ENCODE results near the gene SF1.

SF1 gene

DNA sequence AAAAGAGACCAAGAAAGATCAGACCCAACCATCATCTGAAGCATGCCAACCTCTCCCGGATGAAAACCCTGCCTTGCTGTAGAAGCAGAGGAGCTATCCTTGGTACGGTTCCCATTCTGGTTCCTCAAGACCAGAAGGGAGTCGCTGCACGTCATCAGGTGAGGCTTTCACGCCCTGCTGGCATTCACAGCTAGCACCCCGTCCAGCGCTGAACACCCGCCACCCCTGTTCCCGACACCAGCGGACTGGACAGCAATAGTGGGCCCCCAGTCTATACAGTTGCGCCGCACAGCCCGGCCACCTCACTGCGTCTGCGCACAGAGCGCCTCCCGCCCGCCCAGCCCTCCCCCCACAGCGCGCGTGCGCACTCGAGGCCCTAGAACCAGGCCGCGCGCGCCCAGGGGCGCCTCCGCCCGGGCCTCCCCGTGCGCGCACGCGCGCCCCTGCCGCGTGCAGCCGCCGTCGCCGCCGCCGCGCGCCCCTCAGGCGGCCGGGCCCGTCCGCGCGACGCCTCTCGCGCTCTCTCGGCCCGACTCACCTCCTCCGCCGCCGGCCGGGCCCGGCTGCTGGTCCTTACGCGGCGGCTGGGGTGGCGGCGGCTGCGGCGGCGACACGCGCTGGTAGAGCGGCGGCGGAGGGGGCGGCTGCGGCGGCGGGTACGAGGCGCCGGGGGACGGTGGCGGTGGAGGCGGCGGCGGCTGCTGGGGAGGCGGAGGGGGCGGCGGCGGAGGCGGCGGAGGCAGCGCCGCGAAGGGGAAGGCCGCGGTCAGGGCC is 706 bp downstream of the SF1 start:
- no peak for FAIRE-seq

DNA sequence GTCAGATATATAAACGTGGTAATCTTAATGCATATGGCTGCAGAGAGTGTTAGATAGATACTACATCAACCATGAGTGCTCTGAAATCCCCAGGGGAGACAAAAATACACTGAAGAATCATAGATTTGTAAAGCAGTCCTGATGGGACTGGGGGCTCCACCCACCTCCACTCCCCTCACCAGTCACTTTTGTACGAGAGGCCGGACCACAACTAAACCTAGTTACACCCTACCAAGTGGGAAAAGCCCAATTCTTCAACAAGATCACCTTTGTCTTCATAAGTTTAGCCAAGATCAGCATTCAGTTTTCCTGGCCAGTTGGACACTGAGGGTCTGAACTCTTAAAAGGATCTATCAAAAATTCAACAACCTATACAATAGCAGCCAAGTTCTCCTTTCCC is 1.5 kb downstream of the SF1 start:
- no peak for FAIRE-seq

DNA sequence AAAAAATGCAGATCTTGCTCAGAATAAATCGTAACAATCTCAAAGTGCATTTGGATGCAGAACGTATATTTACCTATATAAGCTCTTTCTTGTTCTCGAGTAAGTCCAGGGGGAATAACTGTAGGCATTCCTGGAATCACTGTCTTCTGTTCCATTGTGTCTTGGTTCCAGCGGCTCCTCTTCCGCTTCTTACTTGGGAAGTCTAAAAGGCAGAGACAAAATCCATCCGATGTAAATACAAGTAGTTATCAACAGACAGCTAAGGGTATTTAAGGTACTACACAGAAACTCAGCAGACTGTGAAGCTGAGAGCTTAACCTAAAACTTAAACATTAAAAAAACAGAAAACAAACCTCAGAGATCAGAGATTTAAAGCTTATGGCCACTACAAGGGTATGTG is 1.9 kb downstream of the SF1 start:
- no peak for FAIRE-seq

DNA sequence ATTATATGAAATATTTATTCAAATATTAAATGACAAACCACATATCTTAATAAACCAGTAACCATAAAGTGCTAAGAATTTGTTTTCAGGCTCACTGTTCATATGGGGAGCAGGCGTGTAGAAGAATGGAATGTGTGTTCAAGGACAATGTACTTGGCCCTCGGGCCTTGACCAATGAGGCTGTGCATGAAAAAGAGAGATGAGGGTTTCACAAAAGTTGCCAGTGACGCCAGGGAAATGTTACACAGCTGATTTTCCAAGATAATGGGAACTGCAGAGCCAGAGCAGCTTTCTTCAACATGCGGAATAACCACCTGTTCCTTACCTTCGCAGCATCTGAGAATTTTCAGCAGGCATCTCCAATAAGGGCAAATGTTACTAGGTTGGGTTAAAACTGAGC is 4.2 kb downstream of the SF1 start:
- FAIRE-seq, result no peak

DNA sequence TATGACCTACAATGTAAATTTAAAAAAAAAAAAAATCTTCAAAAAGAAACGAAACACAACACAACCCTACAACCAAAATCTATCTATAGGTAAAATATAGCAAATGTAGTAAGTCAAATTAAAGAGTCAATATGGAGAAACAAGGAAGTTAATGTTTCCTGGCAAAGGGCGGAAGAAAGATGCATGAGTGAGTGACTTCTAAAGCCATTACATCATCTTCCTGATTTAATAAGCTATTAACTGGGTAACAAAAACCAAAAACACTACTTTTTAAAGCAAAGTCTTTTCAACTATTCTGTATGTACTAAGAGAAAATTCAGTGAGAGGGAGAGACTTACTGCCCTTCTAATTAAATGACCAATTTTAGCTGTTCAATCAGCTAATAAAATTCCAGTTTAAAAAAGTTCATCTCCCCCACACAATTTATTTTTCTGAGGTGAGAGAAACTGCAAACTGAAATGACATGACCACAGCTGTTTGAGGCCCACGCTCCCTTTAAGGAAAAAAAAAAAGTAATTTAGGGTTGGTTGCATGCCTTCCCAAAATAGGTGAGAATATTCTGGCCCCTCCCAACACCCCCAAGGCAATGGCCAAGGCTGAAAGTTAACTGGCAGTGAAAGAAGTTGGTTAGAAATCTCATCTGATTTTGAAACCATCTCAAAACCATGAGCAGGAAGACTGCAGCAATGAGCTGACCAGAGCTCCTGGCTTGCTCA is 5.9 kb downstream of the SF1 start:
- FAIRE-seq, result no peak

DNA sequence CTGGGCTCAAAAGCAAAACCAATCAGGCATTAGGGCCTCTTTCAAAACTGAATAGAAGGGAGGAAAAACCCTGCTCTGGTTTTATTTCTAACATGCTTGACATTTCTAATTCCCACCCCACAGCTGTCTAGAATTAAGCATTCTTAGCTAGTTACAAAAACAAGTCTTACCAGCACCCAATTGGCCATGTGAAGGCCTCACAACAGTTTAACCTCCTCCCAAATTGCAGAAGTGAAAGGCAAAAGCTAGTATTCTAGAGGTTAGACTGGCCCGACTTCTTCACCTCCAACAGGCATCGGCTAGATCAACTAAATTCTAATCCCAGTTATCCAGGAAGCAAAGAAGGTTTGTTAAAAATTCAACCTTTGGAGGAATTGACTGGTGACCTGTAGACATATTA is 6.5 kb downstream of the SF1 start:
- no peak for FAIRE-seq

DNA sequence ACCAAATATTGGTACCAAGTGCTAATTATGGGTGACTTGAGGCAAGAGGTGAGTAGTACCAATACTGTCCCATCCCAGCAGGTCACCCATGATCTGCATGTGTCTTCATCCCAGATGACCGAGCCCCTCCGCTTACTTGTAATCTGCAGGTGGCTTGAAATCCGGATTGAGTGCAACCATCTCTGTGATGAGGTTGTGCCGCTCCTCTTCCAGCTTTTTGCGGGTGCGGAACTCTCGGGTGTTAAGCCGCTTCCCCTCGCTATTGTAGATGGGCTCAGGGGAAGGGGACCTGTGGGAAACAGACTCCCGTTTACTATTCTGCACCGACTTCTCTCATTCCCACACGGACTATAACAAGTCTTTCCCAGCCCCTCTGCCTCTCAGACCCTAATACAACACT is 8.2 kb downstream of the SF1 start:
- FAIRE-seq, result no peak

DNA sequence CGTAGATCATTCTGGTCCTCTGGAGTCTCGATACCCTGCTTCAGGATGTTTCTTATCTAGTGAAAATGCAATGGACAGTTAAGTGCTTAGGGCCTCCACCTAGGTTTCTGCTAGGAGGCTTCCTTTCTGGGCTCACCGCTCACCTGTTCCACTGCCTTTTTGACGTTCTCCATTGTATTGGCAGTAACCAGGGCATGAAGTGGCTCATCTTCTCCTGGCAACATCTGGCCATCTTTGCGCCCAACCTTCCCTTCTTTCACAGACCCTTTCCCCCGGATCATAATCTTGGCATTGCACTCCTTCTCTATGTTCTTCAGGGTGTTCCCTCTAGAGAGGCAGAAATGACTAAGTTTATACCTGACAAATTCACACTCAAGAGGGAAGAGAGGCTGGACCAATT is 9.1 kb downstream of the SF1 start:
- no peak for FAIRE-seq

DNA sequence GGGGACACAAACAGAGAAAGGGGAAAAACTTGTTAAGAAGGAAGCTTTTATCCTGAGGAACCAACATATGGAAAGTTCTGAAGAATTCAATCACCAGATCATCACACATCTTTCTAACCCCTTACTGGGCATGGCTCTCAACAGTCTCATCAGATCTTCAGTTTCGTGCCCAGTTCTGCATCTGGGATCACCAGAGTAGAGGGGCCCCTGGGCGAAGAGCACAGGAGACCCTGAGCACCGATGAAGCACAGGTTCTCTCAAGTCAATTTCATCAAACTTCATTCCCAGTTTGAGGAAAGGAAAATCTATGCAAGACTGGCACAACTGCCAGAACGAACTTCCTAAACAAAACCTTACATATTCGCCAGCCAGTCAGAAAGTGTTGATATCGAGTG is 10.0 kb downstream of the SF1 start:
- no peak for FAIRE-seq

DNA sequence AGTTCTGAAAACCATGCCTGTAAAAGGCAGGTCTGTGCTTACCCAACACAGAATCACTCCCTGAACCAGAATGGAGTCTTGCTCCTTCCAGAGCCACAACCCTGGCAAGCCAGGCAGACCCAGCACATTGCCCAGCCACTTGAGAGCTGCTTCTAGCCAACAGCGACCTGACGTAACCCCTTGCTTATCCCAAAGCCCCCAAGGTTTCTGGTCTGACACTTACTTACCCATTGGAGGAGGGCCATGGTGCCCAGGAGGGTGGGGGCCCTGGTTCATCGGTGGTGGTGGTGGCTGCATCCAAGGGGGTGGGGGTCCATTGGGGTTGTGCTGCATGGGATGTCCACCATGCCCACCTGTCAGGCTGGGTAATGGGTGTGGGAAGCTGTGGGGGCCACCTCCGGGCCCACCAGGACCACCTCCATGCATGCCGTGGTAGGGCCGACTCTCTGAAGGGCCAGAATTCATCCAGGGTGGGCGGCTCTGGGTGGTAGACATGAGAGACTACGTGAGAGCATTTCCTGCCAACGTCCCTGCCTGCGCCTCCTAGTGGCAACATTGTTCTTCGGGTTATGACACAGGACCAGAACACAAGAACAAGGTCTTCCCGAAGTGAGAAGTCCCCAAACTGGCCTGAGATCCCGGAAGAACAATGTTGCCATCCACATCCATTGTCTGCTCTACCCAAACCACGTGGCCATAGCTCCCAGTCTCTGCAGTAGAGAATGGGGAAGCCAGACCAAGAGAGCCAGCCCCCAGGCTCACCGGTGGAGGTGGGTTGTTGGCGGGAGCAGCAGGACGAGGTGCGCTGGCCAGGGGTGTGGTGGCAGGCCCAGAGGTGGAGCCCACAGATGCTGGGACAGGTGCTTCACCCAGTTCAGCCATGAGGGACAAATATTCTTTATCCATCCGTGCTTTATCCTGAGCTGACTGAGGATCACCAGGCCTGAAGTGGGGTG is 10.7 kb downstream of the SF1 start:
- no peak for FAIRE-seq

DNA sequence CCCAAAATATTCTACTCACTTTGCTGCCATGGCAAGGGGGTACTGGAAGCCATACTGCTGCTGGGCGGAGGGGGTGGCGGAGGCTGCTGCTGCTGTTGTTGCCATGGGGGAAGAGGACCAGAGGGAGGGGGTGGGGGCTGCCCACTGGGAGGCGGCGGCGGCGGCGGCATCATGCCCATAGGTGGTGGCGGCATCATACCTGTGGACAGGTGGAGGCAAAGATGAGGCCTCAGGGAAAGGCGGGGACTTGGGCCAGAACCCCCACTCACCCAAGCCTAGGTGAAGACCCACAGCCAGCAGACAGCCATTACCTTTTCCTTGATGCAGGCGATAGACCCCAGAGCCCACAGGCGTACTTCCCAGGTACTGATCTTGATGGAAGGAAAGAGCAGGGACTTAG is 11.5 kb downstream of the SF1 start:
- FAIRE-seq, result no peak

DNA sequence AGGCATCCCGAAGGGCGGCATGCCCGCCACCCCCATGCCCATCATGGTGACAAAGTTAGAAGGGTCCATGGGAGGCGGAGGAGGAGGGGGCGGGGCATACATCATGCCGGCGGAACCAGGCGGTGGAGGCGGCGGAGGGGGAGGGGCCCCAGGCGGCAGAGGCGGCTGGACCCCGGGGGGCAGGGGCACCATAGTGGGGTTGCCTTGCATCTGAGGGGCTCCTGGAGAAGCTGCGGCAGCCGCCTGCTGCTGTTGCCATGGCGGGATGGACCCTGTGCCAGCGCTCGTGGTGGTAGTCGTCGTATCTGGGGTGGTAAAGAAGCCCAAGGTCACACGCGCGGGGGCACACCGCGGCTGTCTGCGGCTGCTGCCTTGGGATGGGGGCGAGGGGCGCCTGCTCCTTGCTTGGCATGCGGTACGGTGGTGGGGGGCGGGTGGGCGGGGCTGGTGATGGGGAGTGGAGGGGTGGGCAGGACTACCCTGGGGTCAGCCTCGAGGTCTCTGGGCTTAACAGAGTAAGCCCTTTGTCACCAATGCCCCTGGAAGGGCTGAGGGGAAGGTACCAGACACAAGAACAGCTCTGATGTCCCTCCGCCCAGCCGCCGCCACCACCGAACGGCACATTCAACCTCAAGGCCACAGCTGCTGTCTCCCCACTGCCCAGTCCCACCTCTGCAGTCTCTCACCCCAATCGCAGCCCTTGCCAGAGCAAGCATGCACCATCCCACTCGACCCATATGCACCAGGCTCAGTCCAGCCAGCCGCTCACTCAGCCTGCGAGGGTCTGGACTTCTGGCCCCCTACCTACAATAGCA is 12.3 kb downstream of the SF1 start:
- no peak for FAIRE-seq

DNA sequence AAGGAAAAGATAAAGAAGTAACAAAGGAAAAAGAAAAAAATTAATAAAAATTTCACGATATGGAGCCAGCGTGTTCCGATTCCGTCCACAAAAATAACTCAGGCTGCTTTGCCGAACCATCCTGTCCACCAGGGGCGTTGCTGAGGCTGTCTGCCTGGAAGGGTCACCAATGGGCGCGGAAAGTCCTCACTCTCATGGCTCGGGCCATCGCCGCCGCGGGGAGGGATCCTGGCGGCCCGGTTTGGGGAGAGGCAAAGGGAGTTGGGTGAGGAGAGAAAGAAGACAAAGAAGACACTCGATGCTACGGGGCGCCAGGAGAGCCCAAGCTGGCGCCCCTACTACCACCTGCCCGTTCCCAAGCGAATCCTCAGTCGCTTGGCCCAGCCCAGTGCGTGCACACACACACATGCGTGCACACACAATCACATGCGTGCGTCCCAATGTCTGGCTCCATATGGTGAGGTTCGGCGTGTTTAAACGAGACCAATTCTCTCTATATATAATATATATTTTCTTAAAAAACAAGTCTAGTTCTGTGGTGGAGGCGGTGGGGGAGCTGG is 13.0 kb downstream of the SF1 start:
- no peak for FAIRE-seq

DNA sequence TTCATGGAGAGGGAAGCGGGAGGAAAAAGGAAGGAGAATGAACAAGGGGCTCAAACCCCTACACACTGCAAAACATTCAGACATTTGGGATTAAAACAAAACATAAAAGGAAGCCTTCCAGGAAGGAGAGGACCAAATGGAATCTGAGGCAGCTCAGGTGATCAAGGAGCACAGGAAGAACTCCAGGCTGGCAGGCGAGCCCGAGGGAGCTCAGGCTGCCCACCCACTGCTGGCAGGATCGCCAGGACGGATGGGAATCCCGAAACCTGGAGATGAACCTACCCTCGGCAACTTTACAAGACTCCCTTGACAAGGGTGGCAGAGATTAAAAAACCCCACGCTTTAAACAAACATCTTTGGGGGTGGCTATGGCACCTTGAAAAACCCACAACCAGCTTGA is 13.6 kb downstream of the SF1 start:
- FAIRE-seq, result no peak

DNA sequence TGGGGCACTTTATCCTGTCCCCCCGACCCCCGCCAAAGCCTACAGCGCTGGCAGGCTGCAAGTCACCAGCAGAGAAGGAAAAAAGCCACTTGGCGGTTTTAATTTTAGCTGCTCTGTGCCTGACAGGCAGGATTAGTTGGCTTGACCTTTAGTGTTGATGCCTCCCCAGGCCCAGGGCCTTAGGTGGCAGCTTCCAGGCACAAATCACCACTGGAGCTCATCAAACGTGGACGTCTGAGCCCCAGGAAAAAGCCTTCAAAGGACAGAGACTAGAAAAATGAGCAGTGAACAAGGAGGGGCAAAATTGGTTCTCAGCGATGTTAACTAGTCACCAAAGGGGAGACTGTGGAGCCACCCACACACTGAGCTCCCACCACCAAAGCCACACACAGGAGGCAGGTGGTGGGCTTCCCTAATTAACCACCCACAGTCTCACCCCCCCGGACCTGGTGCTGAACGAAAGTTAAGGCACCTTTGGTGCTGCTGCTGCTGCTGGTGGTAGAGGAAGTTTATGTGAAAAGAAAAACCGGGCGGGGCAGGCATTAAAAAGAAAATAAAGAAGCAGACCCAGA is 14.2 kb downstream of the SF1 start:
- FAIRE-seq, result no peak

DNA sequence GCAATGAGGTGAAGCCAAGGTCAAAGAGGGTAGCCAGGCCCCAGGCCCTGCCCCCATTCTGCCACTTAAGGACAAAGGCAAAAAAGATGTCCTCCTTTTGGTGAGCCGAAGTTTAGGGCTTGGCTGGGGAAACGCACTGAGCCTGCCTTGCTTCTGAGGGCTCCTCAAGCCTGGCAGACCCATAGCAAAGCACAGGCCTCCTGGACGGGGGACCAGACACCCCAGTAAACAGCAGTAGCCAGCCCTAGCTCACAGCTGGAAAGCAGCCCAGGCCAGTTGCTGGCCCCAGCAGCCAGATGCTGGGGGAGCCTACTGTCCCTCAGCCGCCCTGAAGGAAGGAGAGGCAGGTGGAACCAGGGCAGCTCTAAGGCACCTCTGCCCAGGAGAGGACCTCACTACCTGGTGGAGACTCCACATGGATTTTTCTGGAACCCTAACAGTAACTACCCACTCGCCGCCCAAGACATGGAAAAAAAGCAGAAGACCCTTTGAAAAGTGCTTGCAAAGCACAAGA is 14.8 kb downstream of the SF1 start:
- no peak for FAIRE-seq

DNA sequence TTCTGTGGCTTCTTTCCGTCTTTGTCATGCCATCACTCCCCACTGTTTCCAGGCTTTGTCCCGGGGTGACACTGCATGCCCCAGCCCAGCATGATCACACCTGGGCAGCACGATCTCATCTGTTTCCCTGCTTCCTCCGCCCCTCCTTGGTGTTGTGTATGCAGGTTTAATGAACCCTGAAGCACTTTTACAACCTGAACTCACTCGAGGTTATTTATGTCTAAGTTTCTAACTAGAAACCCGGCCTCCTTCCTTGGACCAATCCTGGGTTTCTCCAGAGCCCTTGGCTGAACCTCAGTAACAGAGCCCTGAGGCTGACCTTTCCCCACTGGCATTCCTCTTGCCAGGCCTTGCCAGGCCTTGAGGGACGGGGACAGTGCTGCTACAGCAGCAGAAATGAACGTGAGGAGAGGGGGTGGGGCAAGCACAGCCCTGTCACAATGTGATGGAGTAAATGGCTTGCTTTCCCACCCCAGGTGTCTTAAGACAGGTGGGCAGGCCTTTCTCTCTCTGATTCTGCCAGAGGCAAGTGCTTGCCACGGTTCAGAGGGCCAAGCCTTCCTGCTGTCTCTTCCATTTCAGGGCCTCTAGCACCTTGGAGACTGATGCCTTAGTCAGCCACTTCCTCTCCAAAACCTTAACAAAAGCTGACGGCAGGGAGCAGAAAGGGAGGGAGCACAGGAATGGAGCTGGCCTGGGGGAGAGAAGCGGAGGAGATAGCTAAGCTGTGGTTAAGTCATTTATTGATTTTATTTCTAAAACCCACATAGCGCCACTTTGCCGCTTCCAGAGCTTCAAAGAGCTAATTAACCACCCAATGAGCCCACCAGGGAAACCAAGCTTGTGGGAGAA is 15.4 kb downstream of the SF1 start:
- no peak for FAIRE-seq

DNA sequence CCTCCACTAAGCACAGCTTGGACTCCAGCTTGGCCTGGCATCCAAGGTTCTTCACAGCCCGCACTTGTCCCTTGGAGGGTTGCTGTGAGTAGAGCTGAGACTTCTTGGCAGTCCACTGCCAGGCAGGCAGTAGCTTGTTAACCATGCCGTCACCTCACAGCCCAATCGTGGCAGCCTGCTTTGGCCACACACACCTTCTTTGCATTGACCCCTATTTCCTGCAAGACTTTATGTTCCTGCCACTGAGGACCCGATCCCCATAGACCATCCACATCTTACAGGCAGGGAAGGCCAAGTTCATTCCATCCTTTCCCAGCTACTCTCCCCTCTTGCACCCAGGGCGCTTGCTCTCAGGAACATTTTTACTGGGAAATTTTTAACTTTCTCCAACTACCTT is 16.1 kb downstream of the SF1 start:
- no peak for FAIRE-seq

DNA sequence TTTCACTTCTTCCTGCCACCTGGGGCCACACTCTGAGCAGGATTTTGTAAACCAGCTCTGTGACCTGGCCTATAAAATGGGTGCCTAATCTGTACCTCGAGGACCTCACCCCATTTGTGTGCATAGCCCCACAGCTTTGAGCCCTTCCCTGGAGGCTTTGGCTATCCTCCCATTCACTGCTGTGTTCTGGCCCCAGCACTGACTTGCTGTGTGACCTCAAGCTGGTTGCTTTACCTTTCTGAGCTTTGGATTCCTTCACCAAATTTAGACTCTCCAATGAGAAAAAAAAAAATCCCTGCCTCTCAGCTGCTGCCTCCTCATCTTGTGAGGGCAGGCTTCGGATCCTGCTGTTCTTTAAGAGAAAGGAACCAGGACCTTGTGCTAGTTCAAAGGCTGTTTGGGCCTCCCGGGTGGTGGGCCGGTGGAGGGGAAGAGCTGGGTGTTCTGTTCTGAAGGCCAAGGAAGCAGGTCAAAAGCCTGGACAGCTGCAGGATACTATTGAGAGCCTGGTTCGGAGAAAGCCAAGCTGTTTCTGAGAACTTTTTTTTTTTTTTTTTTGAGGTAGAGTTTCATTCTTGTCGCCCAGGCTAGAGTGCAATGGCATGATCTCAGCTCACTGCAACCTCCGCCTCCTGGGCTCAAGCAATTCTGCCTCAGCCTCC is 17.5 kb downstream of the SF1 start:
- no peak for FAIRE-seq
